Mucosa of gallbladder (tissue), 1 donor: Measurements from ENCODE around the gene UBTF. TPM values are rescaled to one million over a fixed set of nuclear protein-coding genes. Genes with fewer than 3 reads are reported as not detected.

Source experiments
- DNase-seq: peaks from one replicate; pipeline ENCODE4 v3.0.0-alpha.2; 2020; ENCODE audit warnings: low spot score
- total RNA-seq: library from RNA; stranded (reverse); gene quantifications from one replicate; pipeline ENCODE4 v1.2.1, GENCODE V29; 2021
- donor health status: DM: no; HTN: no; CAD: no.

UBTF gene
- total RNA-seq, 1 donor from 2014 or later = 95.6 TPM

- no peak for DNase-seq
Observed at GRCh38 chr17:44171931-44172455, 47.5 kb downstream of the UBTF start.

GRCh38 chr17:44170499-44171201 is 48.8 kb downstream of the UBTF start, which contains the start of gene ASB16:
TSS of gene ASB16 (plus strand) at chr17:44170704. CDS start at chr17:44170790, 86 bp downstream.
- no peak for DNase-seq

GRCh38 chr17:44170135-44170498 is 49.4 kb downstream of the UBTF start:
- no peak for DNase-seq

- no peak for DNase-seq
Observed at GRCh38 chr17:44167181-44167861, 52.2 kb downstream of the UBTF start.

- DNase-seq = no peak
Observed at GRCh38 chr17:44164476-44164875, 55.0 kb downstream of the UBTF start.

- DNase-seq = no peak
Observed at GRCh38 chr17:44159519-44160210, 59.8 kb downstream of the UBTF start.

GRCh38 chr17:44155488-44155887 is 64.0 kb downstream of the UBTF start:
- DNase-seq = no peak

Other genes starting within 250 kb of the UBTF start
- 3.6 TPM for gene NAGS, start 215.1 kb downstream of the UBTF start, total RNA-seq
- 33.4 TPM for gene TMEM101, start 204.7 kb downstream of the UBTF start, total RNA-seq
- gene LSM12, start 153.0 kb downstream of the UBTF start, total RNA-seq = 47.3 TPM
- 62.3 TPM for gene G6PC3, start 148.9 kb downstream of the UBTF start, total RNA-seq
- 87.4 TPM for gene HDAC5, start 96.0 kb downstream of the UBTF start, total RNA-seq
- gene HROB, start 77.7 kb downstream of the UBTF start, total RNA-seq = 1.0 TPM
- gene ASB16, start 49.0 kb downstream of the UBTF start, total RNA-seq = 0.58 TPM
- gene TMUB2, start 32.7 kb downstream of the UBTF start, total RNA-seq = 49.4 TPM
- gene ATXN7L3, start 19.8 kb downstream of the UBTF start, total RNA-seq = 77.0 TPM
- 0.37 TPM for gene SLC4A1, start 48.5 kb upstream of the UBTF start, total RNA-seq
- 1.4 TPM for gene RUNDC3A, start 88.9 kb upstream of the UBTF start, total RNA-seq
- gene SLC25A39, start 105.1 kb upstream of the UBTF start, total RNA-seq = 140 TPM
- gene GRN, start 125.6 kb upstream of the UBTF start, total RNA-seq = 385 TPM
- 4.0 TPM for gene FAM171A2, start 144.2 kb upstream of the UBTF start, total RNA-seq
- gene ITGA2B, start 170.0 kb upstream of the UBTF start, total RNA-seq = 2.9 TPM